Measurements from ENCODE around the gene ARGLU1.

- TF ChIP-seq CTCF (IDR thresholded peaks at IDR 0.05; ENCODE audit: insufficient read depth, low read depth, low read length) = no peak
- no peak for TF ChIP-seq EZH2 (IDR thresholded peaks at IDR 0.05; ENCODE audit: insufficient read depth, low read length)
These were observed 70.9 kb downstream of the ARGLU1 start for GRCh38 chr13:106497079-106497478.
